Epidermal melanocyte (primary cell): ENCODE data around the gene MAGI1.

Experiments
- DNase-seq: peaks from one replicate; pipeline ENCODE4 v3.0.0; 2011; ENCODE audit warnings: low spot score; ENCODE audit not compliant: insufficient read length

Gene MAGI1

GRCh38 chr3:66014651-66015050 is 24.1 kb downstream of the MAGI1 start:
- no peak for DNase-seq

GRCh38 chr3:66014056-66014455 is 24.7 kb downstream of the MAGI1 start:
- DNase-seq = no peak

GRCh38 chr3:66012711-66013110 is 26.0 kb downstream of the MAGI1 start:
- DNase-seq = no peak

GRCh38 chr3:66010739-66011655 is 27.7 kb downstream of the MAGI1 start:
- DNase-seq = no peak

- DNase-seq = no peak
Measured at GRCh38 chr3:66010348-66010738, 28.4 kb downstream of the MAGI1 start.

- no peak for DNase-seq
Measured at GRCh38 chr3:66004244-66004643, 34.5 kb downstream of the MAGI1 start.

GRCh38 chr3:66001626-66002025 is 37.1 kb downstream of the MAGI1 start:
- no peak for DNase-seq

- DNase-seq = no peak
Measured at GRCh38 chr3:66000506-66000905, 38.2 kb downstream of the MAGI1 start.

- no peak for DNase-seq
Measured at GRCh38 chr3:65999606-66000005, 39.1 kb downstream of the MAGI1 start.

GRCh38 chr3:65996589-65996988 is 42.1 kb downstream of the MAGI1 start:
- no peak for DNase-seq

- DNase-seq = no peak
Measured at GRCh38 chr3:65995515-65995914, 43.2 kb downstream of the MAGI1 start.

- no peak for DNase-seq
Measured at GRCh38 chr3:65995030-65995429, 43.7 kb downstream of the MAGI1 start.

- DNase-seq = no peak
Measured at GRCh38 chr3:65993134-65993900, 45.4 kb downstream of the MAGI1 start.

GRCh38 chr3:65992106-65992505 is 46.6 kb downstream of the MAGI1 start:
- no peak for DNase-seq

- DNase-seq = no peak
Measured at GRCh38 chr3:65988411-65989180, 50.1 kb downstream of the MAGI1 start.

GRCh38 chr3:65986285-65986684 is 52.4 kb downstream of the MAGI1 start:
- DNase-seq = no peak

GRCh38 chr3:65984975-65985374 is 53.7 kb downstream of the MAGI1 start:
- DNase-seq = no peak

GRCh38 chr3:65983100-65983499 is 55.6 kb downstream of the MAGI1 start:
- no peak for DNase-seq

- DNase-seq = no peak
Measured at GRCh38 chr3:65979731-65980130, 59.0 kb downstream of the MAGI1 start.

GRCh38 chr3:65979162-65979561 is 59.6 kb downstream of the MAGI1 start:
- DNase-seq = peak; percentile 33

- DNase-seq = no peak
Measured at GRCh38 chr3:65978116-65978515, 60.6 kb downstream of the MAGI1 start.

GRCh38 chr3:65975032-65975431 is 63.7 kb downstream of the MAGI1 start:
- DNase-seq = no peak
